ENCODE data around the gene PRDX6.
"Not testable (repeated sequence)": the region's sequence is repeated elsewhere in the genome, so short reads cannot be mapped to it uniquely, and the experiment has no call there.

The PRDX6 gene

GRCh38 chr1:173502104-173502503, 25.0 kb downstream of the PRDX6 start:
- DNase-seq, result no peak

GRCh38 chr1:173503391-173503790, 26.3 kb downstream of the PRDX6 start:
- DNase-seq, result no peak

- DNase-seq, result no peak
Observed at GRCh38 chr1:173504268-173504667, 27.1 kb downstream of the PRDX6 start.

- DNase-seq, result no peak
Observed at GRCh38 chr1:173505391-173505790, 28.3 kb downstream of the PRDX6 start.

GRCh38 chr1:173506437-173506836, 29.3 kb downstream of the PRDX6 start:
- DNase-seq, result no peak

- DNase-seq, result no peak
Observed at GRCh38 chr1:173507205-173507846, 30.2 kb downstream of the PRDX6 start.

- no peak for DNase-seq
Observed at GRCh38 chr1:173507847-173508209, 30.7 kb downstream of the PRDX6 start.

- no peak for DNase-seq
Observed at GRCh38 chr1:173508541-173508940, 31.4 kb downstream of the PRDX6 start.

- DNase-seq, result no peak
Observed at GRCh38 chr1:173509797-173510196, 32.7 kb downstream of the PRDX6 start.

GRCh38 chr1:173514503-173514902, 37.4 kb downstream of the PRDX6 start:
- not testable (repeated sequence) for DNase-seq

GRCh38 chr1:173520799-173521198, 43.7 kb downstream of the PRDX6 start:
- no peak for DNase-seq

GRCh38 chr1:173523329-173523728, 46.2 kb downstream of the PRDX6 start:
- no peak for DNase-seq

GRCh38 chr1:173525926-173526325, 48.8 kb downstream of the PRDX6 start:
- DNase-seq, result no peak

GRCh38 chr1:173527151-173527826, 50.2 kb downstream of the PRDX6 start:
- no peak for DNase-seq

- no peak for DNase-seq
Observed at GRCh38 chr1:173529106-173529505, 52.0 kb downstream of the PRDX6 start.

- no peak for DNase-seq
Observed at GRCh38 chr1:173530795-173531693, 53.9 kb downstream of the PRDX6 start.

GRCh38 chr1:173532237-173532636, 55.1 kb downstream of the PRDX6 start:
- no peak for DNase-seq

- no peak for DNase-seq
Observed at GRCh38 chr1:173536223-173536622, 59.1 kb downstream of the PRDX6 start.

Measured in activated CD4-positive, CD25-positive, alpha-beta regulatory T cell treated with anti-CD3 and anti-CD28 coated beads, Interleukin-2, amount 50 U/mL, for 72 hours (primary cell).